ENCODE results near the gene LRRC71.

DNA sequence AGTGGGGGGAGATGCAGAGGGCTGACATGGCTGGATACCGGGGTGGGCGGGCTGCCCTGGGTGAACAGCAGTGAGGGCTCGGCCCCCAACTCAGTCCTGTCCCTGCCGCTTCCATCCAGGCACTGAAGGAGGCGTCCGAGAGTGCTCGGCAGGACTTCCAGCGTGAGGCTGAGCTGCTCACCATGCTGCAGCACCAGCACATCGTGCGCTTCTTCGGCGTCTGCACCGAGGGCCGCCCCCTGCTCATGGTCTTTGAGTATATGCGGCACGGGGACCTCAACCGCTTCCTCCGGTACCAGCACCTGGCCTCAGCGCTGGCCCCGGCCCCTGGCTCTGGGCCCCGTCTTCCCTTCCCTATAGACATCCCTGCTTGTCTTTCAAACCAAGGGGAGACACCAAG lies 44.2 kb upstream of the LRRC71 start:
- TF ChIP-seq POLR2A (IDR thresholded peaks at IDR 0.05; ENCODE audit: low read depth, low read length), result no peak
- no peak for TF ChIP-seq POLR2AphosphoS5 (IDR thresholded peaks at IDR 0.05; ENCODE audit: low read depth, low read length)

Measured in GM12892 (cell line).